Ovary (tissue), 3 donors: ENCODE measurements around the gene LRMDA.

Experiments used
- EP300 ChIP-seq: sonication (generic); formaldehyde crosslinking; IDR thresholded peaks from one replicate; pipeline ENCODE4 v1.6.1; 2017; ENCODE audit warnings: antibody characterized with exemption
- POLR2A ChIP-seq: fragments of 450-650 bp; IDR thresholded peaks from one replicate; pipeline ENCODE4 v1.6.1; 2017; ENCODE audit warnings: antibody characterized with exemption, mild to moderate bottlenecking, moderate library complexity
- TF ChIP-seq, protein P1 (sequence below), 3 donors: fragments of 450-650 bp in 2 of 3; fragments of 200-600 bp in 1 of 3; IDR thresholded peaks; one replicate each; pipeline versions ENCODE4 v1.5.1 to v1.8.0; 2016 to 2022; ENCODE audit warnings: antibody characterized with exemption in 3 of 3, mild to moderate bottlenecking in 1 of 3
- donor health status: DM: no; HTN: no; CAD: no.

DNA sequence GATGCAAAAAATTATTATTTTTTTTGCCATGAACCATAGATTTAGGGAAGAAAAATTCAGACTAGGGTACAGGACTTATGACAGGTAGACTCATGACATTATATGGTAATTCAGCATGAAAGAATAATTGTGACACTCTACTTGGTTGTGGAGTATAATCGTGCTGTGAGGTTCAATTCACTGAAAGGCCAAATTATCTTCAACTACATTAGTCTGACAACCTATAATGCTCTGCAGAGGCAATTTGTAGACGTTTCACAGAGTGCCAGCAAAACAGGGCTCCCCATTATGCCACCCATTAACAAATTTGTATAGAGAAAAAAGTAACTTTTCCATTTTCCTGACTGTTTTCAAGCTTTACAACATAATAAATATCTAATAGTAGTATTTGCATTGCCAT is 292.6 kb downstream of the LRMDA start:
- no peak for TF ChIP-seq POLR2A
- TF ChIP-seq, protein P1, sequence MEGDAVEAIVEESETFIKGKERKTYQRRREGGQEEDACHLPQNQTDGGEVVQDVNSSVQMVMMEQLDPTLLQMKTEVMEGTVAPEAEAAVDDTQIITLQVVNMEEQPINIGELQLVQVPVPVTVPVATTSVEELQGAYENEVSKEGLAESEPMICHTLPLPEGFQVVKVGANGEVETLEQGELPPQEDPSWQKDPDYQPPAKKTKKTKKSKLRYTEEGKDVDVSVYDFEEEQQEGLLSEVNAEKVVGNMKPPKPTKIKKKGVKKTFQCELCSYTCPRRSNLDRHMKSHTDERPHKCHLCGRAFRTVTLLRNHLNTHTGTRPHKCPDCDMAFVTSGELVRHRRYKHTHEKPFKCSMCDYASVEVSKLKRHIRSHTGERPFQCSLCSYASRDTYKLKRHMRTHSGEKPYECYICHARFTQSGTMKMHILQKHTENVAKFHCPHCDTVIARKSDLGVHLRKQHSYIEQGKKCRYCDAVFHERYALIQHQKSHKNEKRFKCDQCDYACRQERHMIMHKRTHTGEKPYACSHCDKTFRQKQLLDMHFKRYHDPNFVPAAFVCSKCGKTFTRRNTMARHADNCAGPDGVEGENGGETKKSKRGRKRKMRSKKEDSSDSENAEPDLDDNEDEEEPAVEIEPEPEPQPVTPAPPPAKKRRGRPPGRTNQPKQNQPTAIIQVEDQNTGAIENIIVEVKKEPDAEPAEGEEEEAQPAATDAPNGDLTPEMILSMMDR (IDR thresholded peaks at IDR 0.05): no peak
- no peak for TF ChIP-seq EP300
